ENCODE measurements around the gene PCDH12.
A peak's percentile ranks its signal among the peaks of the same experiment; 100 is the strongest.

Gene PCDH12

GRCh38 chr5:141958113-141958512 is at the start of gene PCDH12:
Gene PCDH12, minus strand, starts transcription at chr5:141958202. Its CDS starts 351 bp downstream, at chr5:141957851.
- Mint-ChIP-seq H3K4me3 (peak within 1 kb of the TSS; percentile 70), H3K27ac (peak within 1 kb of the TSS; percentile 83), H3K4me1 (ENCODE audit: low read depth) (peaks cover 41% of the 10 kb centered on the region), H3K27me3 (ENCODE audit: low read depth) (no peaks in the 10 kb centered on the region), H3K9me3 (no peaks in the 10 kb centered on the region), H3K36me3 (ENCODE audit: low read depth) (no peaks in the 10 kb centered on the region)
- peak; percentile 29 for DNase-seq (ENCODE audit: low spot score)

DNA sequence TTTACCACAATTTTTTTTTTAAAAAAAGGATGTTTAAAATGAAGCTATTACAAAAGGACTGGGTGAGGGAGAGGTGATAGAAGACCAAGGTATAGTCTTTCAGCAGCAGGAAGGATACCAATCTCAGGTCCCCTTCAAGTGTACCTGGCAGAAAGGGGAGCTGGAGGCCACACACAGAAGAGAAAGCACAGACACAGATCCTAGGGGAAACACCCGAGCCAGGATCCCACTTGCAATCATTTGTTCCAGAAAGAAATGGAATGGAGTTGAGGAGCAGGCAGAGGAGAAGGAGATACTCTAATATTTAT is 49.2 kb upstream of the PCDH12 start:
- peaks cover 46% of the 10 kb centered on the region for H3K4me1 Mint-ChIP-seq (ENCODE audit: low read depth)
- no peaks in the 10 kb centered on the region for H3K9me3 Mint-ChIP-seq
- no peaks in the 10 kb centered on the region for H3K27me3 Mint-ChIP-seq (ENCODE audit: low read depth)
- H3K27ac Mint-ChIP-seq, result peak overlapping the region; percentile 90
- peaks cover 58% of the 10 kb centered on the region for H3K36me3 Mint-ChIP-seq (ENCODE audit: low read depth)
- no peak for DNase-seq (ENCODE audit: low spot score)
- peak overlapping the region; percentile 74 for H3K4me3 Mint-ChIP-seq

- peaks cover 63% of the 10 kb centered on the region for H3K36me3 Mint-ChIP-seq (ENCODE audit: low read depth)
- H3K27me3 Mint-ChIP-seq (ENCODE audit: low read depth), result no peaks in the 10 kb centered on the region
- DNase-seq (ENCODE audit: low spot score), result peak; percentile 55
- H3K4me3 Mint-ChIP-seq, result peak overlapping the region; percentile 74
- H3K9me3 Mint-ChIP-seq, result no peaks in the 10 kb centered on the region
- peaks cover 41% of the 10 kb centered on the region for H3K4me1 Mint-ChIP-seq (ENCODE audit: low read depth)
- H3K27ac Mint-ChIP-seq, result peak overlapping the region; percentile 90
Measured at GRCh38 chr5:142006363-142007236, 48.6 kb upstream of the PCDH12 start.

DNA sequence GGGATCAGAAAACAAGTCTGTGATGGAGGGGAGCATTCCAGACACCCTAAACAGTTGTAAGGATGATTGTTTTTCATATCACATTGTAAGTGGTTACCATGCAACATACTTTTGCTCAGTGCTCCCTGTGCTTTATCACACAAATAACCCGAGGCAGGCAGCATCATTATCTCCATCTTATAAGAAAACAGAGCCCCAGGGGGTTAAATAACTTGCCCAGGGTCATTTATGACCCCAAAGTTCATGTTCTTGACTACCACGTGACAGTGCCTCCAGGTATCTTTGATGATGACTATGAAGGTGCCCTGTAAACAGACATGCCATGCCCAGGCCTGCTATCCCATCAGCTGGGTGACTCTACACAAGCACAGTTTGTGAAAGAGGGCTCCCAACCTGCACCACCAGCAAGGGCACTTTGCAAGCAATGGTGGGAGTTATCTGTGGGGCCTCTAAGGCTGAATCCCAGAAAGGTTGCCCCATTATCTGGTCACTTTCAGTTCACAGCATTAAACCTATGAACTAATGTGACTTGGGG is 45.3 kb upstream of the PCDH12 start:
- Mint-ChIP-seq H3K9me3 (no peaks in the 10 kb centered on the region), H3K27ac (no peak overlapping the region), H3K27me3 (ENCODE audit: low read depth) (no peaks in the 10 kb centered on the region), H3K4me3 (no peak overlapping the region), H3K4me1 (ENCODE audit: low read depth) (peaks cover 39% of the 10 kb centered on the region), H3K36me3 (ENCODE audit: low read depth) (peaks cover 60% of the 10 kb centered on the region)
- DNase-seq (ENCODE audit: low spot score), result no peak

DNA sequence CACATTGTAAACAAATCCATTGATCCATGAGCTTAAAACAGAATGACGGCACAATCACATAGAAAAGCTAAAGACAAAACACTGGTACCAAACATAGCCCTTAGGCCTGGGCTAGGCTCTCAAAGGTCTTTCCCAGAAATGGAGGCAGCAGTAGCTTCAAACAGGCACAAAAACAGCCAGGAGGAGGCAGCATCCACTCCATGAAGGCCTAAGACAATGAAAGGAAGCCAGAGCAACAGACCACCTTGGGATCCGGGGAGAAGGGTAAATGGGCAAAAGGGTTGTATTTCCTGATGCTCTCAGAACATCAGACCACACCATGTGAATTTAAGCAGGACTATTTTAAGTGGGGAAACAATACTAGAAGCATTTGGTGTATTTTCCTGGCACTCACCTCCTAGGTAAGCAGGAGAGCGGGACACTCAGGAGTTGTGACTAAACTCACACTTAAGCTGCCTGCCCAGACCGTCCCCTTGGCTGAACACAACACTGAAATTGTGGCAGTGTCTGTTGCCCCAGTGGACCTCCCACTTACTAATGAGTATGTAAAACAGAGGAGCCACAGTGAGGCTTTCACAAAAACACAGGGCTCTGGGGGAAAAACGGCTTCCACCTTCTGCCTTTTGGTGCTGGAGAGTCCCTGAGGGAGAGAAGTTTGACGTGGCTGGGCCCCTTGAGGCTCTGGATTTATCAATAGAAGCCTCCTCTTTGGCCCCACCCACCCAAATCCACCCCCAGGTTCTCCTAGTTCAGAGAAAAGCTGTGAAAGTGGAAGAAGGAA is 42.9 kb upstream of the PCDH12 start:
- no peaks in the 10 kb centered on the region for H3K9me3 Mint-ChIP-seq
- H3K27me3 Mint-ChIP-seq (ENCODE audit: low read depth), result no peaks in the 10 kb centered on the region
- H3K27ac Mint-ChIP-seq, result peak overlapping the region; percentile 64
- no peak for DNase-seq (ENCODE audit: low spot score)
- H3K36me3 Mint-ChIP-seq (ENCODE audit: low read depth), result peaks cover 44% of the 10 kb centered on the region
- H3K4me3 Mint-ChIP-seq, result no peak overlapping the region
- peaks cover 18% of the 10 kb centered on the region for H3K4me1 Mint-ChIP-seq (ENCODE audit: low read depth)

DNA sequence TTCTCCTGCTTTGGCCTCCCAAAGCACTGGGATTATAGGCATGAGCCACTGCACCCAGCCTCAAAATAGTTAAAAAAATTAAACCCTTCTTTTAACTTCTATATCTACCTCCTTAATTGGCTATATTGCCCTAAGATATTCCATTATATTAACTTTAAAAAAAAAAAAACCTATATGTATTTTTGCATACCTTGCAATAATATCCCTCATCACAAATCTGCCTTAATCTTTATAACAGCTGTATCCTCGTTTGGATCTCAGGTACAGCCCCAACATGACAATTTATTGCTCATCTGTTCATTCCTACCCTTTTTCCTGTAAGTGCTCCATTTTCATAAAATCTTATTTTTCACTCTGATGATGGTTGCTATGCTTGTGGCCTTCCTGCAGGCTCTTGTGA is 42.2 kb upstream of the PCDH12 start:
- DNase-seq (ENCODE audit: low spot score), result no peak
- Mint-ChIP-seq H3K9me3 (no peaks in the 10 kb centered on the region), H3K4me1 (ENCODE audit: low read depth) (peaks cover 12% of the 10 kb centered on the region), H3K36me3 (ENCODE audit: low read depth) (peaks cover 39% of the 10 kb centered on the region), H3K4me3 (no peak overlapping the region), H3K27ac (no peak overlapping the region), H3K27me3 (ENCODE audit: low read depth) (no peaks in the 10 kb centered on the region)

GRCh38 chr5:141997358-141997960 is 39.5 kb upstream of the PCDH12 start:
- Mint-ChIP-seq H3K9me3 (no peaks in the 10 kb centered on the region), H3K36me3 (ENCODE audit: low read depth) (peaks cover 32% of the 10 kb centered on the region), H3K4me1 (ENCODE audit: low read depth) (peaks cover 6% of the 10 kb centered on the region), H3K4me3 (no peak overlapping the region), H3K27me3 (ENCODE audit: low read depth) (no peaks in the 10 kb centered on the region), H3K27ac (no peak overlapping the region)
- DNase-seq (ENCODE audit: low spot score), result no peak

- Mint-ChIP-seq H3K27me3 (ENCODE audit: low read depth) (no peaks in the 10 kb centered on the region), H3K9me3 (no peaks in the 10 kb centered on the region), H3K4me3 (no peak overlapping the region), H3K4me1 (ENCODE audit: low read depth) (peaks cover 7% of the 10 kb centered on the region), H3K36me3 (ENCODE audit: low read depth) (peaks cover 27% of the 10 kb centered on the region), H3K27ac (no peak overlapping the region)
- no peak for DNase-seq (ENCODE audit: low spot score)
Measured at GRCh38 chr5:141995656-141996055, 37.7 kb upstream of the PCDH12 start.

DNA sequence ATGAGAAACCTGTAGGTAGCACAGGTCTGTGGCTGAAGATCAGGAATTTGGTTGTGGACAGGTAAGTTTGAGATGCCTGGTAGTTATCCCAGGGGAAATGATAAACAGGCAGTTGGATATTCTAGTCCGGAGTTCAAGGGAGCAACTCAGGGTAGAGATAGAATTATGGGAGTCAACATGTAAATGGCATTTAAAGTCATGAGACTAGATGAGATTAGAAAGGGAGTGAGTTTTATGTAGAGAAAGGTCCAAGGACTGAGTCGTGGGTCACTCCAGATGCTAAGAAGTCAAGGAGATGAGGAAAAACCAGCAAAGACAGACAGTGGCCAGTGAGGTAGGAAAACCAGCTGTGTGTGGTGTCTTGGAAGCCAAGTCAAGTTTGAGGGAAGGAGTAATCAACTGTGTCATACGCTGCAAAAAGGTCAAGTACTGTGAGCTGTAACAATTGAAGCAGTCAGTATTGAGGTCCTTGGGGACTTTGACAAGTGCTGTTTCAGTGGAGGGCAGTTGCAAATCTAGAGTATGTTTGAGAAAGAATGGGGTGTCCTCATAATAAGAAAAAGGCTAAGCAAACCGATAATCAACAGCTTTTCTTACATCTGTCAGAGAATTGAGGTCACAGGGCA is 36.6 kb upstream of the PCDH12 start:
- no peak for DNase-seq (ENCODE audit: low spot score)
- Mint-ChIP-seq H3K4me1 (ENCODE audit: low read depth) (peaks cover 3% of the 10 kb centered on the region), H3K4me3 (no peak overlapping the region), H3K27ac (no peak overlapping the region), H3K36me3 (ENCODE audit: low read depth) (peaks cover 23% of the 10 kb centered on the region), H3K27me3 (ENCODE audit: low read depth) (no peaks in the 10 kb centered on the region), H3K9me3 (no peaks in the 10 kb centered on the region)

GRCh38 chr5:141992349-141992963 is 34.5 kb upstream of the PCDH12 start:
- Mint-ChIP-seq H3K36me3 (ENCODE audit: low read depth) (peaks cover 26% of the 10 kb centered on the region), H3K9me3 (no peaks in the 10 kb centered on the region), H3K4me3 (no peak overlapping the region), H3K27me3 (ENCODE audit: low read depth) (no peaks in the 10 kb centered on the region), H3K4me1 (ENCODE audit: low read depth) (peaks cover 3% of the 10 kb centered on the region), H3K27ac (no peak overlapping the region)
- DNase-seq (ENCODE audit: low spot score), result peak; percentile 57

DNA sequence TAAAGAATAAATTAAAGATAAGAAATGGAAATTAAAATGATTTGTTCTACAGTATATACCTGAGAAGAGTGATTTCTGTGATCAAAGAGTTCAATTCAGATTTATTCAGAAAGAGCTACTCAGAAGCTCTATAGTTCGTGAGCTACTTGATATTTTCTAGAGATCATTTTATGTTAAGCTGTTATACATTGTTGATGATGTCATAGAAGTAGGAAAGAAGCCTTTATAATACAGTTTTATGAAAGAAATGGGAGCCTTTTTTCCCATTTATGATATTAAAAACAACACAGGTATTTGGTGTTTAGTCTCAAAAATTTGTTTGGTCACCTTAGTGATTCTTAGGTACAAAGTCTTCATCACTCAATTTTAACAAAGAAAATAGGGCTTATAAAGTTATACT is 31.7 kb upstream of the PCDH12 start:
- peaks cover 3% of the 10 kb centered on the region for H3K4me1 Mint-ChIP-seq (ENCODE audit: low read depth)
- no peaks in the 10 kb centered on the region for H3K27me3 Mint-ChIP-seq (ENCODE audit: low read depth)
- H3K36me3 Mint-ChIP-seq (ENCODE audit: low read depth), result peaks cover 29% of the 10 kb centered on the region

GRCh38 chr5:141986072-141986471 is 28.1 kb upstream of the PCDH12 start:
- DNase-seq (ENCODE audit: low spot score), result no peak
- no peaks in the 10 kb centered on the region for H3K27me3 Mint-ChIP-seq (ENCODE audit: low read depth)
- no peaks in the 10 kb centered on the region for H3K9me3 Mint-ChIP-seq
- H3K27ac Mint-ChIP-seq, result no peak overlapping the region
- H3K36me3 Mint-ChIP-seq (ENCODE audit: low read depth), result peaks cover 34% of the 10 kb centered on the region
- H3K4me1 Mint-ChIP-seq (ENCODE audit: low read depth), result no peaks in the 10 kb centered on the region
- no peak overlapping the region for H3K4me3 Mint-ChIP-seq

More for the DNA sequence above, 31.7 kb upstream of the PCDH12 start:
- Mint-ChIP-seq H3K4me3 (no peak overlapping the region), H3K27ac (no peak overlapping the region), H3K9me3 (no peaks in the 10 kb centered on the region)
- no peak for DNase-seq (ENCODE audit: low spot score)

- peaks cover 42% of the 10 kb centered on the region for H3K36me3 Mint-ChIP-seq (ENCODE audit: low read depth)
- no peak for DNase-seq (ENCODE audit: low spot score)
- no peaks in the 10 kb centered on the region for H3K27me3 Mint-ChIP-seq (ENCODE audit: low read depth)
- H3K4me3 Mint-ChIP-seq, result no peak overlapping the region
- no peak overlapping the region for H3K27ac Mint-ChIP-seq
- no peaks in the 10 kb centered on the region for H3K4me1 Mint-ChIP-seq (ENCODE audit: low read depth)
- no peaks in the 10 kb centered on the region for H3K9me3 Mint-ChIP-seq
Measured at GRCh38 chr5:141982626-141983025, 24.6 kb upstream of the PCDH12 start.

All from T-helper 2 cell treated with Interferon-gamma antibody and Interleukin-4, amounts not matched to agents 5 μg/mL and 100 μg/mL, for 36 hours (primary cell).